ENCODE results near the gene CITED2. TPM values are rescaled to one million over a fixed set of nuclear protein-coding genes. Genes with fewer than 3 reads are reported as not detected.

Gene CITED2
- polyA plus RNA-seq, 1 donor (not counting 4 experiments of a cell fraction or from before 2014, with no cell fraction given) = 25.0 TPM

DNA sequence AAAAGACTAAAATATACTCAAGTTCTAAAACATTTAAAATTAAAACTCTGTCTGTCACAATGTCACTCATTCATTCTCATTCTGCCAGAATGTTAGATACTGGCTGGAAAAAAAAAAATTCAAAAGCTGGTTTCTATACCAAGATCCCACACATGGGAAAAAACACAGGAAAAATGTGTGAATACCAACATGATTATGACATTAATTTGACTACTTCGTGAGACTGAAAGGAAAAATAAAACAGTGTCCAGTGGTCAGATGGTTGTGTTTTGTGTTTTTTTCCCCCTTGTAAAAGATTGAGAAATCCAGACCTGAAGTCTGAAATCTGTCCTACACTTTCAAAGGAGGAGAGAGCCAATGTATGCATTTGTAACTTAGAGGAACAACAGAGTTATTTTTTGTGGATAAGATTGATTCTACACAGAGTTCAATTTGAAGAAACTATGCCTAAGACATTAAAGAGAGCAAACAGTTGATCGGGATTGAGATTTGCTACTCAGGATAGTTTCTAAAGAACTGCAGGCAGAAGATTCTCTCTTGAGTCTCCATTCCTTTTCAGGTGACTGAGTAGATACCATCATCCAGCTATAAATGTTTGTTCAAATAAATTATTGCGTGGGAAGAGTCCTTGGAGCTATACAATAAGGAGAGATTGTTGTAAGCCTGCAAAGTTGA lies 43.5 kb downstream of the CITED2 start:
- H3K79me2 ChIP-seq (ENCODE audit: control insufficient read depth, insufficient read depth, low read length) = no peaks in the 10 kb centered on the region
- no peak overlapping the region for H3K9ac ChIP-seq (ENCODE audit: control insufficient read depth, extremely low read depth, insufficient read depth, low read length)
- H3K9me3 ChIP-seq (ENCODE audit: control insufficient read depth, low read depth, low read length) = no peaks in the 10 kb centered on the region
- peaks cover 12% of the 10 kb centered on the region for H3K4me1 ChIP-seq (ENCODE audit: control insufficient read depth, extremely low read depth, insufficient read depth, low read length)
- FAIRE-seq = no peak
- H3K27me3 ChIP-seq (ENCODE audit: control insufficient read depth, extremely low read depth, insufficient read depth, low read length) = no peaks in the 10 kb centered on the region
- dilution Hi-C loops (cut with MboI; ENCODE audit: extremely low pct_ligation_motif_present, low sequenced_read_pairs) = no loop called here
- H4K20me1 ChIP-seq (ENCODE audit: control insufficient read depth, extremely low read depth, insufficient read depth, low read length) = no peaks in the 10 kb centered on the region
- no peak for DNase-seq (ENCODE audit: low read depth, low spot score)
- H3K27ac ChIP-seq (ENCODE audit: control insufficient read depth, insufficient read depth, low read length) = no peak overlapping the region
- no peaks in the 10 kb centered on the region for H3K36me3 ChIP-seq (ENCODE audit: control insufficient read depth in 2 of 2, extremely low read depth in 1 of 2, insufficient read depth in 2 of 2, low read length in 2 of 2)
- no peak overlapping the region for H3K4me2 ChIP-seq (ENCODE audit: control insufficient read depth, extremely low read depth, insufficient read depth, low read depth, low read length)
- H3K9me1 ChIP-seq (ENCODE audit: control insufficient read depth, extremely low read depth, insufficient read depth, low read length) = no peaks in the 10 kb centered on the region
- no peak overlapping the region for H3K4me3 ChIP-seq (ENCODE audit: control insufficient read depth in 2 of 3, extremely low read depth in 1 of 3, insufficient read depth in 2 of 3, low read depth in 1 of 3, low read length in 3 of 3)
- H2AFZ ChIP-seq (ENCODE audit: control insufficient read depth, low read length) = no peak overlapping the region
- TF ChIP-seq, protein P1, sequence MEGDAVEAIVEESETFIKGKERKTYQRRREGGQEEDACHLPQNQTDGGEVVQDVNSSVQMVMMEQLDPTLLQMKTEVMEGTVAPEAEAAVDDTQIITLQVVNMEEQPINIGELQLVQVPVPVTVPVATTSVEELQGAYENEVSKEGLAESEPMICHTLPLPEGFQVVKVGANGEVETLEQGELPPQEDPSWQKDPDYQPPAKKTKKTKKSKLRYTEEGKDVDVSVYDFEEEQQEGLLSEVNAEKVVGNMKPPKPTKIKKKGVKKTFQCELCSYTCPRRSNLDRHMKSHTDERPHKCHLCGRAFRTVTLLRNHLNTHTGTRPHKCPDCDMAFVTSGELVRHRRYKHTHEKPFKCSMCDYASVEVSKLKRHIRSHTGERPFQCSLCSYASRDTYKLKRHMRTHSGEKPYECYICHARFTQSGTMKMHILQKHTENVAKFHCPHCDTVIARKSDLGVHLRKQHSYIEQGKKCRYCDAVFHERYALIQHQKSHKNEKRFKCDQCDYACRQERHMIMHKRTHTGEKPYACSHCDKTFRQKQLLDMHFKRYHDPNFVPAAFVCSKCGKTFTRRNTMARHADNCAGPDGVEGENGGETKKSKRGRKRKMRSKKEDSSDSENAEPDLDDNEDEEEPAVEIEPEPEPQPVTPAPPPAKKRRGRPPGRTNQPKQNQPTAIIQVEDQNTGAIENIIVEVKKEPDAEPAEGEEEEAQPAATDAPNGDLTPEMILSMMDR (optimal IDR thresholded peaks at IDR 0.05 in 1 of 3, IDR thresholded peaks at IDR 0.05 in 1 of 3, conservative IDR thresholded peaks at IDR 0.05 in 1 of 3; ENCODE audit: extremely low read depth in 1 of 3, insufficient read depth in 2 of 3, low read length in 3 of 3) = no peak
- no peak for TF ChIP-seq EZH2 (IDR thresholded peaks at IDR 0.05; ENCODE audit: low read length)

DNA sequence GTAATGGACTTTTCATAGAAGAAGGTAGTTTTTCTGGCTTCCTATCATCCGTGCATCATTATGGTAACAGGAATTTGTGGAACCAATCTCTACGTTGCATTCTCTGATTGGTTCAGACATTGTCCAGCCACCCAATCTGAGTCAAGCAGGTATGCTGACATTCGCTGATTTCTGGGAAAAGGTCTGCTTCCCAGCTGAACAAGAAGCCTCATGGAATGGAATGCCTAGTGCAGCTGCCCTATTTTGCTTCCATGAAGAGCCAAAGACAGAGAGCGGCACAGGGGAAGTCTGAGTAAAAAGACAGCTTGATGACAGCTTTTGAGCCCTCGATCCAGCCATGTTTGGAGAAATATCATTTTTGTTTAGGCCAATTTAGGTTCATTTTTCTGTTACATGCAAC lies 44.1 kb downstream of the CITED2 start:
- no peaks in the 10 kb centered on the region for H4K20me1 ChIP-seq (ENCODE audit: control insufficient read depth, extremely low read depth, insufficient read depth, low read length)
- no peaks in the 10 kb centered on the region for H3K9me3 ChIP-seq (ENCODE audit: control insufficient read depth, low read depth, low read length)
- H3K27me3 ChIP-seq (ENCODE audit: control insufficient read depth, extremely low read depth, insufficient read depth, low read length) = no peaks in the 10 kb centered on the region
- TF ChIP-seq EZH2 (IDR thresholded peaks at IDR 0.05; ENCODE audit: low read length) = no peak
- TF ChIP-seq, protein P1 (optimal IDR thresholded peaks at IDR 0.05 in 1 of 3, IDR thresholded peaks at IDR 0.05 in 1 of 3, conservative IDR thresholded peaks at IDR 0.05 in 1 of 3; ENCODE audit: extremely low read depth in 1 of 3, insufficient read depth in 2 of 3, low read length in 3 of 3) = no peak
- no peak for FAIRE-seq
- H3K4me2 ChIP-seq (ENCODE audit: control insufficient read depth, extremely low read depth, insufficient read depth, low read depth, low read length) = no peak overlapping the region
- no peak overlapping the region for H2AFZ ChIP-seq (ENCODE audit: control insufficient read depth, low read length)
- H3K4me3 ChIP-seq (ENCODE audit: control insufficient read depth in 2 of 3, extremely low read depth in 1 of 3, insufficient read depth in 2 of 3, low read depth in 1 of 3, low read length in 3 of 3) = no peak overlapping the region
- H3K4me1 ChIP-seq (ENCODE audit: control insufficient read depth, extremely low read depth, insufficient read depth, low read length) = peaks cover 5% of the 10 kb centered on the region
- no peak overlapping the region for H3K27ac ChIP-seq (ENCODE audit: control insufficient read depth, insufficient read depth, low read length)
- no peaks in the 10 kb centered on the region for H3K9me1 ChIP-seq (ENCODE audit: control insufficient read depth, extremely low read depth, insufficient read depth, low read length)
- no peaks in the 10 kb centered on the region for H3K36me3 ChIP-seq (ENCODE audit: control insufficient read depth in 2 of 2, extremely low read depth in 1 of 2, insufficient read depth in 2 of 2, low read length in 2 of 2)
- dilution Hi-C loops (cut with MboI; ENCODE audit: extremely low pct_ligation_motif_present, low sequenced_read_pairs) = no loop called here
- H3K9ac ChIP-seq (ENCODE audit: control insufficient read depth, extremely low read depth, insufficient read depth, low read length) = no peak overlapping the region
- no peak for DNase-seq (ENCODE audit: low read depth, low spot score)
- no peaks in the 10 kb centered on the region for H3K79me2 ChIP-seq (ENCODE audit: control insufficient read depth, insufficient read depth, low read length)
